KBM-7 (cell line): Measurements from ENCODE around the gene DNAH11.
A peak's percentile ranks its signal among the peaks of the same experiment; 100 is the strongest.

Source experiments
- DNase-seq: peaks from one replicate; pipeline ENCODE4 v3.0.0-alpha.2; 2015
- in situ Hi-C: fragments of 300-500 bp; cut with MboI; formaldehyde crosslinking; loops from 2 replicates; pipeline ENCODE4 v1.14.3; 2020; ENCODE audit warnings: low sequenced_read_pairs, low pct_unique_long_range_greater_than_20kb, mixed read lengths

DNAH11 gene

DNA sequence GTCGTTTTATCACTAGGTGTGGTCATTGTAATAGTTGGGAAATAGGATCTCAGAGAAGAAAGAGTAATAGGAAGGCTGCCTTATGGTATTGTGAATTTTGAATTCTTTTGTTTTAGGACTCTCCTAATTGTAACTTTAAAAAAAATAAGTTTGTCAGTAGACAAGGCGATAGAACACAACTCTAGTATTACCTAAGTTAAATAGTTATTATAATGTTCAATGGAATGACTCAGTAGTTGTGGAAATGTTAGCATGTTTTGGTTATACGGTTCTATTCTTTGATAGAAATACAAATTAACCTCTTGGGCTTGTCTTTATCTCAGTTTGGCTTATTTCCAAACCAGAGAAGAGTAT lies 1.4 kb downstream of the DNAH11 start:
- DNase-seq = no peak

DNA sequence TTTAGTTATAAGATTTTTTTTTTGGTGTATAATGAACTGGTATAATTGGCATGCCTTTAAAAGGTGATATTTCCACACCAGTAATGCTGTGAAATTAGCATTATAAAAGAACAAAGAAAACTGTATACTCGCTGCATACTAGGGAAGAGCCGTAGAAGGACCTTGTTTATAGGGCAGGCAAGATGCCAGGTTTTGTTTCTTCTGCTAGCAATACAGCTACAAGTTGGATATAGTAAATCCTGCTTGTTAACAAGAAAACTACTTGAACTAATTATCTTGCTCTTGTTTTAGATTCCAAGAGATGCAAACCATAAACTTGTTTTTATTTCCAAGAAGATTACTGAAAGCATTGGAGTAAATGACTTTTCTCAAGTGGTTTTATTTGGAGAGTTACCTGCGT lies 1.9 kb downstream of the DNAH11 start:
- in situ Hi-C loops = no loop called here
- no peak for DNase-seq

More for the DNA sequence above, 1.4 kb downstream of the DNAH11 start:
- in situ Hi-C loops = no loop called here

DNA sequence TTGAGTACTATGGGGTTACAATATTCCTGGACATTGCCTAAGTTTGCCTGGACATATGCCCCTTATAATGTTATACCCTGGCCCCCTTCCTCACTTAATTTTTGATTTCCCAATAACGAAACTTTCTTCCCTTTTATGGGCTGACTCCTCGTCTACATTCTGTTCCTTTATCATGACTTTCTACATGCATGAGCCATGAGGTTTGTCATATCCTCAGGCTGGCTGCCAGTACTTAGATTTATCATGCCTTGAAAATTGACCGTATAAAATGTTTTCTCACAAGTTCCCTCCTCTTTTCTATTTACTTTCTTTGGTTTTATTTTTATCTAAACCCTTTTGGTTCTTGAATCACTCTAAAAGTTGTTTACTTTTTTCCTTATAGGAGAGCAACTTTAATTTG lies 4.7 kb downstream of the DNAH11 start:
- DNase-seq = no peak
- in situ Hi-C loops = no loop called here

DNA sequence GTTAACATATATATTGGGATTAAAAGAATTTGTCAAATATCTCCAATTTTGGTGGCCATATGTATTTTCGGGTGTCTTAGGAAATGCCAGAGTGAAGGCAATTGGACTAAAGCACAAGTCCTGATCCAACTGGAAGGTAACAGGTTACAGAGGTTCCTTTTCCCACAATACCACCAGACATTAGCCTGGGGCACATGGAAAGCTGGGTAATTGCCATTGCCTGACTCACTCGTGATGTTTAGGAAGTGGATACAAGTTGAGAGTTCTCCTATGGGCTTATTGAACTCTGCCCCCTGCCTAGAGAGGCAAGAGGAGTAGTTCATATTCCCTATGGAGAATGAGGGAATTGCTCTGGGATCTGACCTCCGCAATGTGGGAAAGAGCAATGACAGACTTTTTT lies 5.7 kb downstream of the DNAH11 start:
- in situ Hi-C loops = no loop called here
- no peak for DNase-seq

DNA sequence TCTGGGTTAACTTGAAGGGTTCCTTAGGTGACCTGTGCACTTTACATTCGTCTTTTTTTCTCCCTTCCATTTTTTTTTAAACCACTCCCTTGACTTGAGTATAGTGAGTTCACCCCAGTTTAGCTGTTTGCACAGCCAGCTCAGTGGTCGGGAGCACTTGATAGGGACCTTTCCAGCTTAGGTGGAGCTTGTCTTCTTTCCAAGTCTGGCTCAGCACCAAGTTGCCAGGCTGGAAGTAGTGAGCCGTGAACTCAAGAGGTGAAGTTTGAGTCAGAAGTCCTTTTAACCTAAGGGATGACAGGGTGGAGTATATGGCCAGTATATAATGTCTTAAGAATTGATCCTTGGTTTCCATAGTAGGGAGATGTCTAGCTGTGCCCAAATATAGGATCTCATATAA lies 7.2 kb downstream of the DNAH11 start:
- in situ Hi-C loops = no loop called here
- no peak for DNase-seq

DNA sequence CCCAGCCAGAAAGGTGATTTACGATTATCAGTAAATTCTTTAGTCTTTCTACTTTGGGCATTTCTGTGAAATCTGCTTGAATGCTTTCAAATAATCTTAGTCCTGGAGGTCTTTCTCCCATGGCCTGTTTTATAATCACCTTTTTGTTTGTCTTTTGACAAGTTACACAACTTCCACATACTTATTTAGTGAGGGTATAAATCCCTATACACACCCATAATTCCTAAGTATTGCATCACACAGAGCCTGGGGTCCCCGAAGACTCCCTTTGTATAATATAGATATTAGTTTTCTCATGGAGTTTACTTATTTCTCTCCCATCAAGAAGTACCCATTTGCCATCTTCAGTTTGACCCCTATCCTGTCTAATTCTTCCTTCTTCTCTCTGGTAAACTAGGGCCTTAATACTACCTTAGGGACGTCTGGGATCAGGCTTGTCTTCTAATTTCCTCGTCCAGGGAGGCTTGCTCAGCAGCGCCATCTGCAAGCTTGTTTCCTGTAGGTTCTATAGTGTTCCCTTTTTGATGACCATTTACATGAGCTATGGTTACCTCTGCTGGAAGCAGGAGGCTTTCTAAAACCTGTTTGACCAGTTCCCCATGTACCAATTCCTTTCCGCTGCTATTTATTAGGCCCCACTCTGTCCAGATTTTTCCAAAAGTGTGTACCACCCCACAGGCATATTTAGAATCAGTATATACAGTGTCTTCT lies 8.1 kb downstream of the DNAH11 start:
- in situ Hi-C loops = no loop called here
- DNase-seq = no peak

DNA sequence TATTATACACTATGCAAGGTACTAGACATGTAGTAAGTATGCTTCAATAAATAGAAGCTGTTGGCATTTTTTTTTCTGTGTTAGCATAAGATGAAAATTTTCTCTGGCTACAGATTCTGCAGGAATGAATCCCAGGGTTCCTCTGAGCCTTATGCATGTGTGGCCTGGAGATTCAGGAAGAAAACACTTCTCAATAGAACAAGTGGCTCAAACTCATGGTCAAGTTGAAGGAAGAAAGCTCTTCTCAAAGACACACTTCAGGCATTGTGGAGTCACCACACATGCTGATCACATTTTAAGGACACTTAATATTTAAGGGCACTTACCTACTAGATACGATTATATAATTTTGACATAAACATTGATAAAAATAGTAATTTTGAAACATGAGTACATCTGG lies 19.5 kb downstream of the DNAH11 start:
- in situ Hi-C loops = no loop called here
- no peak for DNase-seq

DNA sequence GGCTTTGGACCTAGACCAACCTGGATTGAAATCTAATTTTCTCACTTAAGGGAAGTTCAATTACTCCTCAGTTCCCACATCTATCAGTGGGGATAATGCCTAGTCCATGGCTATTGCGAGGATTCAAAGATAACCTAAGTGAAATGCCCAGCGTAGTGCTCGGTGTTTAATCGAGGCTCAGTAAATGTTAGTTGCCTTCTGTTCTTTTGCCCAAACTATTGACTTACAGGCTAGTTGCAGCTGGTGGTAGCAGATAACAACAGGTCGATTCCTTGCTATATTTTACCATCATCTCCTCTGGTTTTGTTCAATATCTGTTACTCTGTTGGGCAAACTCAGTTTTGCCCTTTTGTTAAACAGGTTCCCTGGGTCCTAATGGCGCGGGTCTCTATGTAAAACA lies 22.8 kb downstream of the DNAH11 start:
- DNase-seq = no peak
- in situ Hi-C loops = no loop called here

DNA sequence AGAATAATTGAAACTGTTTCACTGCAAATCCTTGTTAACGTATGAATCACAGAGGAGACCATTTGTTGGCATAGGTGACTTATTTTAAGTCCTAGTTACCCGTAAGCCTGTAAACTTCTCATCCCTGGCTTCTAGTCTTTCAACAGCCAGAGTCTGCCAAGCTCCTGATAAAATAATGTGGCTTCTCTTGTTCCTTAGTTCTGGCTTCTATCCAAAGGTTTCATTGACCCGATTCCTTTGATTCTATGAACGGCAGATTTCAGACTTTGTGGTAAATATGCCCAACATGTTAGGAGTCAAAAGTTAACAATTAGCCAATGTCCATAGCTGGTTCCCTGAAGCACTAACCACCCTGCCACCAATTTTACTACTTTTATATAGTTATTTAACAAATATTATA lies 23.3 kb downstream of the DNAH11 start:
- in situ Hi-C loops = no loop called here

DNA sequence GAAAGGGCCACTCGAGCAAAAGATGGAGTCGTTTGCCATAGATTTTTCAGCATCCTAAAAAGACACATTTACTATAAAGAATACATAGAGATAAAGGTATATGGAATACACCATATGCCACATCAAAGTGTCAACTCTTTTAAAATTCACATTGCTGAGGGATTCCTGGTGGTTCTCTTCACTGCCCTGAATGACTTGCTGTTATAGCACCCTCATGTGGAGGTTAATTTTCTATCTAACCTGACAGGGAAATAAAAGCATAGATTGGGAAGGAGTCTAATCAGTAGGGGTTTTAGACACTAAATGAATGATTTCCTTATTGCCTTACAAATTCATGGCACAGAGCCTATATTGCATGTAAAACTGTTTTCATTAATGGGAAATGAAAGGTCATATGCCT lies 25.9 kb downstream of the DNAH11 start:
- in situ Hi-C loops = no loop called here
- peak; percentile 19 for DNase-seq

More for the DNA sequence above, 23.3 kb downstream of the DNAH11 start:
- DNase-seq = no peak

DNA sequence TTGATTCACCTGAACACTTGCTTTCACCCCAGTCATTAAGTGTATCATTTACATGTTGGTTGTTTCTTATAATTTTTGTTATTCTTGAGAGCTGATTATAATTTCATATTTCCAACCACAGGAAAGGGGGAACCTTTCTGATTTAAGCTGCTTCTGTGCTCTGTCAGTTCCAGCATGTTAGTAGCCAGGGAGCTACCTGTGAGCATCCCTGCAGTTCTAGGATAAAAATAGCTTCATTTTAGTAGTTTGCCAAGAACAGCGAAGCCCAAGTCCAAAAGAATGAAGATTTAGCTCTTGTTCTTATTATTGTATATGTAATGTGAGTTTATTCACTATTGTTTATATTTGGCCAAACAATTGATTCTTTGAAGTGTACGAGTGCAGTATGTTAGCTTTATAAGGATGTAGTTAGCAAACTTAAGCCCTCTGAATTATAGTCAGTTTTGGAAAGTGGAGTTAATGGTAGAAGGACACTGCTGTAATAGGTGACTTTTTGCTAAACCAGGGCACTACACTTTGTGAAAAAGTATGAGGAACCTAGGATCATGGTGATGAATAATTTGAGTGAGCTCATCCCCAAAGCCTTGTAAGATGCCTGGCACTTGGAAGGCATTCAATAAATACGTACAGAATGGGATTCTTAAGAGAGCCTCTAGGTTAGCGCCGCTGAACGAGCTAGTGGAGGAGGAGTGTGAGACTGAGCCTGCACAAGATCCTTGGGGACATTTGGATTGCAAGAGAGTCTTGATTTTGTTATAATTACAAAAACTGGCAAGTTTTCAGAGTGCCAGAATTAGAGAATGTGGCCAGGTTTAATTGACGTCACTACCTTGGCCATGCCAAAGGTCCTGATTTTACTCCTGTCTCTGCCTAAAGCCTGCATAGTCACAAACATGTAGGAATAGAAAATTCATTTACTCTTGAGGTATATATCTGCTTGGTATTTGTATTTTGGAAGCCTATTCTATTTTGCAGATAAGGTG lies 29.8 kb downstream of the DNAH11 start:
- DNase-seq = no peak
- in situ Hi-C loops = no loop called here

DNA sequence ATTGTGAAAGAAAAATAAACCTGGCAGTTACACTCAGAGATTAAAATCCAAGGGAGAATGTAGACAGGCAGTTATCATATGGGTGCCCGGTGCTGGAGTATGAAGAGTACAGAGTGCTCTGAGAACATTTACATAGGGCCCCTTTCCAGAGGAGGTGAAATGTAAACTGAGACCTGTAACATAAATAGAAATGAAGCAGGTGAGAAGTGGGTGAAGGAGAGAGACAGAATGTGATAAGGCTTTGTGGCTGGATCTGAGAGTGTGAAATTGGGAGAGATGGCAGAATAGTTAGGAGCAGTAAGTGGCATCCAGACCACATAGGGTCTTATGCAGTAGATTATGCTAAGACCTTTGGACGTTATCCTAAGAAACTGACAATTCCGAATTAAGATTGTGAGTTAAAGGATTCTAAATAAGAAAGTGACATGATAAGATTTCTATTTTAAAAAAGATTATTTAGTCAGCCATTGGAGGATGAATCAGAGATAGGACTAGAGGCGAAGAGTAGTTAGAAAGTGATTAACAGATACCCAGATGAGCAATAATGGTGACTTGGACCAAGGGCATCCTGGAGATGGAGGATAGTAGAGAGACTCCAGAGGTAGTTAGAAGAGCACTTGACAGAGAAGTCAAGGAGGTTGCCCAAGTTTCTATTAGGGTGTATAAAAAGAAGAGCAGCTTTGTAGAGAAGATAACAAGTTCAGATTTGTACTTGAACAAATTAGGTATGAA lies 36.7 kb downstream of the DNAH11 start:
- no peak for DNase-seq

DNA sequence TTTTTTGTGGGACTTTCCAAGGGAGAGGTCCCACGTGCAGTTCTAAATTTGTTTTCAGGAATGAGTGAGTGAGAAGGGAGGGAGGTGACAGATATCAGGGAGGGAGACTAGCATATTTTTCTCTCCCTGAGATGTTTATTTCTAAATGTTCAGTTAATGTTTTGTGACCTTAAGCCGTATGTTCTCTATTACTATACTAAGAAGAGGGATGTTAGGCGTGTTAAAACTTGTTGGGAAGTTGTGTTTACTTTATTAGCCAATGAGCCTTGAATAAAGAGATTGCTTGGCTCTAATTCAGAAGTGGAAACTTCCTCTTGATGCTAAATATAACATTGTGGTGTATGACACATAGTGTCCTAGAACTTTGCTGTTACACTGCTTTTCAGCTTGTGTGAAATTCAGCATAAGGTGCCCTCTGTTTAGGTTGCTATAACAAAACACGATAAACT lies 37.3 kb downstream of the DNAH11 start:
- in situ Hi-C loops = no loop called here
- peak; percentile 16 for DNase-seq

More for the DNA sequence above, 36.7 kb downstream of the DNAH11 start:
- in situ Hi-C loops = no loop called here

DNA sequence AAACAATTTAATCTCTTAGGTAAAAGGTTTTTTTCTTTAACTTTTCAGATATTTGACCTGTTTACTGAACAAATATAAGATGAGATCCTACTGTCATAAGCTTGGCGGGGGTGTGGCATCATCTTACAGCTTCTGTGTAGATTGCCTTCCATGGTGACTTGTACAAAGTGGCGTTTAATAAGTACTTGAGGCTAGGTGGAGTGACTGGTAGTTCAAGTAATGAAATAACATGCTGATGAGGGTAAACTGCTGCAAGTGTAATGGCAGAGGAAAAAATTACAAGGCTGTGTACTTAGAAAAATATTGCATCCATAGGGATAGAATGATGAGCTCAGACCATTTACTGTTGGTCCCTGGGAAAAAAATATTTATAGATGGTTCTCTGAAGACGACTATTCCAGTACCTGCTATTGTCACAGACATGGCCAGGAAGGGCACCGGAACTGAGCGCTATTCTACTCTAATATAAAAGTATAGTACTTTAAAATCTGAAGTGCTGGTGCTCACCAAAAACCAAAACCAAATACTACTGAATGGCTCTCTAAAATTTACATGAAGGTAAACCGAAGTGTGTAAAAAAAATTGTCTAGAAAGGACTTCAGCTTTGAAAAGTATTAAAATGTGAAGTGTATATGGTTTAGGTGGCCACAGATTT lies 42.4 kb downstream of the DNAH11 start:
- in situ Hi-C loops = no loop called here
- DNase-seq = no peak

DNA sequence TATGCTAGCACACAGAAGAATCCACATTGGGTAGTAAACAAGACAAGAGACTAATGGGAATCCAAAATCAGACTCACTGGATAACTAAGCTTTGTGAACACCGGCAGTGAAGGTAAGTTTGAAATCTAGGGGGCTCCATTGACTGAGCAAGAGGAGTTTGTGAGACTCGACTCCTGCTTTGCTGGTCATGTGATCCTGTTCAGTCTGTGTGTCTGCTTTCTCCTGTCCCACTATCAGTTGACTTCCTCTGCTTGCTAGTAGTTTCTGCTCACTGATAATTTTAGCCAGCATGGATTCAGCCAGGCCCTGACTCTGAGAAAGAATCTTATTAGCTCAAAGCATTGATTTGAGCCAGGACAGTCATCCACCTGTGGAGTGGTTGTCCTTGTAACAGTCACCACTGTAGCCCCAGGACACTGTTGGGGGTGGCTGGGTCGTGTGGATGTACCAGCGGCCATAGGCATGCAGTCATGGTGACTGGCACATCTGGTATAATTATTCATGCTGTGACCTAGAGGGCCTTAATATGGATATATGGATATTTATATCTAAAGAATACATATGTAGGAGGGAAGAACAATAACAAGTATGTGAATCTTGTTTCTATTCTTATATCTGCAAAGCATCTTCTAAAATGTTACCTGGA lies 44.4 kb downstream of the DNAH11 start:
- in situ Hi-C loops = no loop called here
- DNase-seq = no peak

DNA sequence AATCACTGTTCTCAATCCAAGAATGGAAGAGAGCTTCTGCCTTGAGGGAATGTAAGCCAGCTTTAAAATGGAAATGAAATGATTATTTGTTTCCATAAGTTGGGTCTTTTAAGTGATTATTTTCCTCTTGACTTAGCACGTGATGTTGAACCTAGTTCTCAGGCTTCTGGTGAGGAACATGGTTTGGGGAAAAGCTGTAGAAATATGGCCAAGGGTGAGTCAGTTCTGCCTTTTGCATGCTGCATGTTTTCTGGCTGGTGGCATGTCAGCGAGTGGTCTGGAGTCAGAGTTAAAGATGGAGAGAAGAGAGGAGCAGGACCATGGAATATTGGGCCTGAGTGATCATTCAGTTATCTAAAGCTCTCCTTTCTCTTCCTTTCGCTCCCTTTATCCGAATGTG lies 54.0 kb downstream of the DNAH11 start:
- in situ Hi-C loops = no loop called here
- DNase-seq = no peak

DNA sequence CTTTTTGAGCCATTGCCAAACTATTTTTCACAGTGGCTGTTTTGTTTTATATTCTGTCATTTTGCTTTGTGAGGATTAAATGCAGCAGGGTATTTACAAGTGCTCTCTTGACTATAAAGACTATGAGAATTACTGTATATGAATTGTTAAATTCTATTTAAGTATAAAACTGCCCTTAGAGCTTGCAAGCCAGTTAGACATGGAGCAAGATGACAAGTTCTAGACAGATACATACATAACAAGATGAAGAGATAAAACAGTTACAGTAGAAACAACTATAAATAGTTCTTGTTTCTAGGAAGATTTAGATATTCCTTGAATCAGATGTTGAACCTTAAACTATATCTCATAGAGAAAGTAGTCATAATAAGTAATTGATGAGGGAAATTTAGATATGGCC lies 60.6 kb downstream of the DNAH11 start:
- DNase-seq = no peak
- in situ Hi-C loops = no loop called here

DNA sequence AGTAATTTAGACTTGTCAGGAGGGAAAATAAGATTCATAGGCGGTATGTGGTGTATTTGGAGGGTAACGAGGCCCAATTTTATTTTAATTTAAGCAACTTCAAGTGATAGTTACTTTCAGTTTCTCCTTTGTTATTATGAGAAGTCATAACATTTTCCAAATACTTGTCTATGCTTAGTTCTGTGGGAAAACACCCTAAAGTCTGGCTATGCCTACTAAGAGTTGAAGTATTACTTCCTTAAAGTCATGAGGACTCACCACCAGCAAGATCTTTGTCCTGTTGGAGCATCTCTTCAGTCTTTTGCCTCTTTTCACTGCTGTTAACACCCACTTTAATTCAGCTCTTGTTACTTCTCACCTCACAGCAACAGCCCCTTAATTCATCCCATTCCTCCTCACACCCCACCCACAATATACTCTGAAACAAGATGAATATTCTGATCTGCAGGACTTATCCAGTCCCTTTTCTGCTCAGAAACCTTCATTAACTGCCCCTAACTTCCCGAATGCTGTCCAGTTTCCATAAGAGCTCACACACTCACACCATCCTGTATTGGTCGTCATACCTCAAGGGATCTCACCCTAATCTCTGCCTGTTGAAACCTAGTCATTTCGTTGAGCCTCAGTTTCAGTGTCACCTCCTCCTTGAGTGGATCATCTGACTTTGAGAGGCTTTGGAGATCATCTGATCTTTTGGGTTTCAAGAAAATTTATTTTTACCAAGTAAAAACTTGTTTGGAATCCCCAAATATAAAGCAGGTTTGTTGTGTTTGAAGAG lies 61.3 kb downstream of the DNAH11 start:
- DNase-seq = no peak
- in situ Hi-C loops = no loop called here
